NCI-H1105 treated with DMSO at 0.1 percent for 48 hours (cell line): Measurements from ENCODE around the gene SCARB1.

Experiments used
- DNase-seq: peaks from one replicate; lab custom pipeline; 2025; lab: John Stamatoyannopoulos, UW

Gene SCARB1

GRCh38 chr12:124862768-124863415 lies 772 bp downstream of the SCARB1 start:
- no peak for DNase-seq

- no peak for DNase-seq
Measured at GRCh38 chr12:124861898-124862676, 1.6 kb downstream of the SCARB1 start.

- DNase-seq, result no peak
Measured at GRCh38 chr12:124861492-124861891, 2.2 kb downstream of the SCARB1 start.

GRCh38 chr12:124857921-124858461 lies 5.7 kb downstream of the SCARB1 start:
- DNase-seq, result no peak

- no peak for DNase-seq
Measured at GRCh38 chr12:124856842-124857178, 6.9 kb downstream of the SCARB1 start.

GRCh38 chr12:124856132-124856841 lies 7.4 kb downstream of the SCARB1 start:
- DNase-seq, result no peak

- no peak for DNase-seq
Measured at GRCh38 chr12:124855275-124855957, 8.2 kb downstream of the SCARB1 start.

GRCh38 chr12:124854637-124855184 lies 9.0 kb downstream of the SCARB1 start:
- DNase-seq, result no peak

GRCh38 chr12:124853781-124854636 lies 9.7 kb downstream of the SCARB1 start:
- DNase-seq, result no peak

GRCh38 chr12:124852911-124853427 lies 10.7 kb downstream of the SCARB1 start:
- no peak for DNase-seq

GRCh38 chr12:124852329-124852831 lies 11.3 kb downstream of the SCARB1 start:
- DNase-seq, result no peak

GRCh38 chr12:124851342-124851741 lies 12.3 kb downstream of the SCARB1 start:
- no peak for DNase-seq

- no peak for DNase-seq
Measured at GRCh38 chr12:124849382-124849781, 14.3 kb downstream of the SCARB1 start.

- no peak for DNase-seq
Measured at GRCh38 chr12:124848621-124849380, 14.9 kb downstream of the SCARB1 start.

GRCh38 chr12:124847113-124848074 lies 16.3 kb downstream of the SCARB1 start:
- DNase-seq, result no peak

- no peak for DNase-seq
Measured at GRCh38 chr12:124844411-124845397, 19.0 kb downstream of the SCARB1 start.

- no peak for DNase-seq
Measured at GRCh38 chr12:124842800-124843510, 20.7 kb downstream of the SCARB1 start.
